HG02973 (cell line): ENCODE measurements around the gene FMN1.
"Not testable (repeated sequence)": the region's sequence is repeated elsewhere in the genome, so short reads cannot be mapped to it uniquely, and the experiment has no call there.

ENCODE experiments used
- ATAC-seq: cut with Tn5 transposase; IDR thresholded peaks from one replicate; pipeline ENCODE4 v1.9.1; 2021; ENCODE audit warnings: moderate library complexity; ENCODE audit not compliant: unreplicated experiment

FMN1 gene

GRCh38 chr15:33095641-33096040 lies 98.9 kb downstream of the FMN1 start:
- no peak for ATAC-seq

- ATAC-seq: no peak
Measured at GRCh38 chr15:33094336-33094735, 100.2 kb downstream of the FMN1 start.

- ATAC-seq: no peak
Measured at GRCh38 chr15:33093222-33093621, 101.3 kb downstream of the FMN1 start.

GRCh38 chr15:33091983-33092693 lies 102.4 kb downstream of the FMN1 start:
- ATAC-seq: no peak

- no peak for ATAC-seq
Measured at GRCh38 chr15:33089878-33090757, 104.4 kb downstream of the FMN1 start.

- ATAC-seq: no peak
Measured at GRCh38 chr15:33089165-33089877, 105.2 kb downstream of the FMN1 start.

- ATAC-seq: no peak
Measured at GRCh38 chr15:33086500-33087121, 107.9 kb downstream of the FMN1 start.

GRCh38 chr15:33084661-33085060 lies 109.9 kb downstream of the FMN1 start:
- no peak for ATAC-seq

GRCh38 chr15:33083232-33084081 lies 111.1 kb downstream of the FMN1 start:
- ATAC-seq: no peak

- no peak for ATAC-seq
Measured at GRCh38 chr15:33080006-33080405, 114.5 kb downstream of the FMN1 start.

GRCh38 chr15:33078607-33079006 lies 115.9 kb downstream of the FMN1 start:
- no peak for ATAC-seq

- no peak for ATAC-seq
Measured at GRCh38 chr15:33076937-33077336, 117.6 kb downstream of the FMN1 start.

- ATAC-seq: no peak
Measured at GRCh38 chr15:33074942-33075341, 119.6 kb downstream of the FMN1 start.

- no peak for ATAC-seq
Measured at GRCh38 chr15:33074212-33074611, 120.3 kb downstream of the FMN1 start.

GRCh38 chr15:33071451-33071850 lies 123.1 kb downstream of the FMN1 start:
- ATAC-seq: no peak

GRCh38 chr15:33069903-33070302 lies 124.6 kb downstream of the FMN1 start:
- not testable (repeated sequence) for ATAC-seq

GRCh38 chr15:33069161-33069560 lies 125.4 kb downstream of the FMN1 start:
- no peak for ATAC-seq

GRCh38 chr15:33068511-33068990 lies 126.0 kb downstream of the FMN1 start:
- ATAC-seq: no peak

- ATAC-seq: no peak
Measured at GRCh38 chr15:33068007-33068481, 126.5 kb downstream of the FMN1 start.

- no peak for ATAC-seq
Measured at GRCh38 chr15:33067456-33067855, 127.1 kb downstream of the FMN1 start.
